ENCODE measurements around the gene PI4KA.

GRCh38 chr22:20740222-20740951 lies 118.2 kb downstream of the PI4KA start:
- TF ChIP-seq, protein P1, sequence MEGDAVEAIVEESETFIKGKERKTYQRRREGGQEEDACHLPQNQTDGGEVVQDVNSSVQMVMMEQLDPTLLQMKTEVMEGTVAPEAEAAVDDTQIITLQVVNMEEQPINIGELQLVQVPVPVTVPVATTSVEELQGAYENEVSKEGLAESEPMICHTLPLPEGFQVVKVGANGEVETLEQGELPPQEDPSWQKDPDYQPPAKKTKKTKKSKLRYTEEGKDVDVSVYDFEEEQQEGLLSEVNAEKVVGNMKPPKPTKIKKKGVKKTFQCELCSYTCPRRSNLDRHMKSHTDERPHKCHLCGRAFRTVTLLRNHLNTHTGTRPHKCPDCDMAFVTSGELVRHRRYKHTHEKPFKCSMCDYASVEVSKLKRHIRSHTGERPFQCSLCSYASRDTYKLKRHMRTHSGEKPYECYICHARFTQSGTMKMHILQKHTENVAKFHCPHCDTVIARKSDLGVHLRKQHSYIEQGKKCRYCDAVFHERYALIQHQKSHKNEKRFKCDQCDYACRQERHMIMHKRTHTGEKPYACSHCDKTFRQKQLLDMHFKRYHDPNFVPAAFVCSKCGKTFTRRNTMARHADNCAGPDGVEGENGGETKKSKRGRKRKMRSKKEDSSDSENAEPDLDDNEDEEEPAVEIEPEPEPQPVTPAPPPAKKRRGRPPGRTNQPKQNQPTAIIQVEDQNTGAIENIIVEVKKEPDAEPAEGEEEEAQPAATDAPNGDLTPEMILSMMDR (IDR thresholded peaks at IDR 0.05), result no peak
- TF ChIP-seq POLR2A (IDR thresholded peaks at IDR 0.05), result no peak

Data from stomach (tissue), 4 donors.